Kidney (tissue), 14 donors: ENCODE data around the gene MS4A18. TPM values are rescaled to one million over a fixed set of nuclear protein-coding genes. Genes with fewer than 3 reads are reported as not detected.

ENCODE experiments used
- DNase-seq, 5 donors: peaks; one replicate each; pipeline ENCODE4 v3.0.0-alpha.2; 2013 to 2020
- FAIRE-seq: peaks from 2 replicates; lab custom pipeline; 2012; peaks lifted over from hg19 to GRCh38; lab: Jason Lieb, UNC
- H3K27ac ChIP-seq, 2 donors: one replicate each; pipeline ENCODE4 v1.7.0; 2013; ENCODE audit warnings: low read depth in 2 of 2, low read length in 2 of 2, inconsistent platforms in 1 of 2
- H3K27me3 ChIP-seq: one replicate; pipeline ENCODE4 v1.7.1; 2013; ENCODE audit warnings: low read length, inconsistent platforms; ENCODE audit not compliant: control insufficient read depth, insufficient read depth
- H3K36me3 ChIP-seq, 3 donors: one replicate each; pipeline versions ENCODE4 v1.7.0 to v1.7.1; 2013; ENCODE audit warnings: low read length in 3 of 3, control low read depth in 1 of 3, inconsistent platforms in 1 of 3; ENCODE audit not compliant: insufficient read depth in 3 of 3, control insufficient read depth in 2 of 3
- H3K4me1 ChIP-seq, 3 donors: one replicate each; pipeline versions ENCODE4 v1.7.0 to v1.7.1; 2013; ENCODE audit warnings: low read length in 3 of 3, inconsistent platforms in 1 of 3, low read depth in 1 of 3; ENCODE audit not compliant: control insufficient read depth in 2 of 3, insufficient read depth in 2 of 3
- H3K4me3 ChIP-seq, 3 donors: one replicate each; pipeline versions ENCODE4 v1.7.0 to v1.8.1; 2013; ENCODE audit warnings: low read length in 3 of 3, control low read depth in 1 of 3, inconsistent platforms in 1 of 3
- H3K9ac ChIP-seq, 3 donors: one replicate each; pipeline versions ENCODE4 v1.7.0 to v1.7.1; 2013; ENCODE audit warnings: low read length in 3 of 3, control low read depth in 1 of 3, inconsistent platforms in 1 of 3
- H3K9me3 ChIP-seq, 3 donors: one replicate each; pipeline versions ENCODE4 v1.7.0 to v1.7.1; 2013; ENCODE audit warnings: low read length in 3 of 3, control low read depth in 1 of 3, inconsistent platforms in 1 of 3; ENCODE audit not compliant: control insufficient read depth in 2 of 3, insufficient read depth in 1 of 3
- intact Hi-C: fragments of 100-400 bp; cut with DNase I; formaldehyde crosslinking; loops from one replicate; pipeline ENCODE4 v1.11.1; 2022
- polyA plus RNA-seq: library from polyadenylated mRNA; stranded (reverse); fragments of 350-450 nt; fragmentation: Illumina TruSeq; extraction: RNeasy Lipid Tissue Mini Kit (QIAGEN cat#74804); gene quantifications from one replicate; pipeline ENCODE4 v1.2.3, GENCODE V29; 2014; ENCODE audit warnings: low read depth, low replicate concordance; ENCODE audit not compliant: insufficient read depth
- total RNA-seq: library from RNA; stranded (reverse); fragmentation: NEBNext Ultra II Directional; extraction: Animal tissue kit (Norgen Biotek cat#: 25700); gene quantifications from one replicate; pipeline ENCODE4 v1.2.1, GENCODE V29; 2021
- TF ChIP-seq, protein P1 (sequence below): IDR thresholded peaks from 3 replicates; pipeline ENCODE4 v1.5.1; 2012; ENCODE audit warnings: mild to moderate bottlenecking, moderate library complexity, borderline replicate concordance; ENCODE audit not compliant: insufficient read depth; ENCODE audit errors: extremely low read depth
- donor health status: control.
- donor health status: control.
- donor health status: control.
- donor health status: control.
- donor health status: control.
- donor health status: DM: yes; HTN: yes; CAD: no.
- donor health status: Normal renal cell carcinoma (clear cell type).

Gene MS4A18
- total and polyA plus RNA-seq, 2 donors from 2014 or later: not detected

DNA sequence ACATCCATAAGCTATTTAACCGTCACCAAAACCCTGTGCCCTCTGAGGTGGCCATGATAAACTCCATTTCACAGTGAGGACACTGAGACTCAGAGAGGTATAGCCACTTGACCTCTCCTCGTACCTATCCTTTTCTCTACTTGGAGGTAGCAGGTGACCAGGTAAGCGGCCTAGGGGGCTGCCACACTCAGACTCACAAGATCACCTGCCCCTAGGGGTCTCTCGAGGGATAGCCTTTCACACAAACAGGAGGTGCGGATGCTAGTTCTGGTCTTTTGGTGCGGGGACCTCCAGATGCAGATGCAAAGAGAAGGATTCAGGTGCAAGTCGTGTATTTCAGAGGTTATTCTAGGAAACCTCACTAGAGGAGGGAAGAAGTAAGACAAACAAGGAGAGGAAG is 14.6 kb downstream of the MS4A18 start:
- H3K27ac ChIP-seq: no peak overlapping the region
- no peak for FAIRE-seq
- H3K27me3 ChIP-seq: no peaks in the 10 kb centered on the region
- peaks cover 0 to 14% (median 0%) of the 10 kb centered on the region in 3 donors for H3K9me3 ChIP-seq
- TF ChIP-seq, protein P1, sequence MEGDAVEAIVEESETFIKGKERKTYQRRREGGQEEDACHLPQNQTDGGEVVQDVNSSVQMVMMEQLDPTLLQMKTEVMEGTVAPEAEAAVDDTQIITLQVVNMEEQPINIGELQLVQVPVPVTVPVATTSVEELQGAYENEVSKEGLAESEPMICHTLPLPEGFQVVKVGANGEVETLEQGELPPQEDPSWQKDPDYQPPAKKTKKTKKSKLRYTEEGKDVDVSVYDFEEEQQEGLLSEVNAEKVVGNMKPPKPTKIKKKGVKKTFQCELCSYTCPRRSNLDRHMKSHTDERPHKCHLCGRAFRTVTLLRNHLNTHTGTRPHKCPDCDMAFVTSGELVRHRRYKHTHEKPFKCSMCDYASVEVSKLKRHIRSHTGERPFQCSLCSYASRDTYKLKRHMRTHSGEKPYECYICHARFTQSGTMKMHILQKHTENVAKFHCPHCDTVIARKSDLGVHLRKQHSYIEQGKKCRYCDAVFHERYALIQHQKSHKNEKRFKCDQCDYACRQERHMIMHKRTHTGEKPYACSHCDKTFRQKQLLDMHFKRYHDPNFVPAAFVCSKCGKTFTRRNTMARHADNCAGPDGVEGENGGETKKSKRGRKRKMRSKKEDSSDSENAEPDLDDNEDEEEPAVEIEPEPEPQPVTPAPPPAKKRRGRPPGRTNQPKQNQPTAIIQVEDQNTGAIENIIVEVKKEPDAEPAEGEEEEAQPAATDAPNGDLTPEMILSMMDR: no peak
- no peaks in the 10 kb centered on the region for H3K36me3 ChIP-seq
- no peak overlapping the region for H3K4me3 ChIP-seq
- intact Hi-C loops: no loop called here
- H3K9ac ChIP-seq: no peak overlapping the region
- no peaks in the 10 kb centered on the region for H3K4me1 ChIP-seq
- DNase-seq: no peak

DNA sequence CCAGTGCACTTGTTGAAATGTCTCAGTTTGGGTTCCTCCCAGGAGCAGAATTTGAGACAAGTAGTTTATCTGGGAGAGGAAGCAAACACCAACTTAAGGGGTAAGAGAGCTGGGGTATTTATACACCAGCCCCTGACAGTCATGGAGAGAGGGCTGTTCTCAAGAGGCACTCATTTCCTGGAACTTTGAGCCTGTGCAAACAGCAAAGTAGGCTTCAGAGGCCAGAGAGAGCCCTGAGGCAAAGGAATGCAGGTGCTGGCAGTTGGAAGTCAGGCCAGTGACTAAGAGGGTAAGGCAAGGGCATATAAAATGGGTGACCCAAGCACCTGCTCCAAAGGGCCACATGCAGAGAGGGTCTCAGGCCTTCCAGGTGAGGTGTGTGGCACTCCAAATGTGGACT is 16.1 kb downstream of the MS4A18 start:
- Histone ChIP-seq H3K27ac (no peak overlapping the region), H3K9me3 (peaks cover 0 to 16% (median 0%) of the 10 kb centered on the region in 3 donors), H3K4me1 (no peaks in the 10 kb centered on the region), H3K27me3 (no peaks in the 10 kb centered on the region), H3K36me3 (no peaks in the 10 kb centered on the region), H3K4me3 (no peak overlapping the region), H3K9ac (no peak overlapping the region)
- DNase-seq (no peak), FAIRE-seq (no peak)
- TF ChIP-seq, protein P1: no peak
- intact Hi-C loops: no loop called here

DNA sequence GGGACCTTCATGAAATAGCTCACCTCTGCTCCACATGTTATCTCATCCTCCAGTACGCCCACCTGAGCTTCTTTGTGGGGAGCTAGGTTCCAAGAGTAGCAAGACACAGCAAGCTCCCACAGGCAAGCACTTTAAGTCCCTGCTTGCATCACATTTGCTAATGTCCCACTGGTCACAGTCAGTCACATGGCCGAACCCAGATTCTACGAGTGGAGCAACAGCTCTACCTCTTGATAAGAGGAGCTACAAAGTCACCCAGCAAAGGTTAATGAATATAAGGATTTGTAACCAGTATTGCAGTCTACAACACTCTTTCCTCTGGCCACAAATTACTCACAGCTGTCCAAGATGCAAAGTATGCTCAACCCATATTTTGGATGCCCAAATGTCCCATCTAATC is 16.9 kb downstream of the MS4A18 start:
- DNase-seq (no peak), FAIRE-seq (no peak)
- H3K4me1 ChIP-seq: no peaks in the 10 kb centered on the region
- no peaks in the 10 kb centered on the region for H3K36me3 ChIP-seq
- TF ChIP-seq, protein P1: no peak
- H3K9ac ChIP-seq: no peak overlapping the region
- peaks cover 0 to 16% (median 0%) of the 10 kb centered on the region in 3 donors for H3K9me3 ChIP-seq
- H3K27me3 ChIP-seq: no peaks in the 10 kb centered on the region
- intact Hi-C loops: no loop called here
- no peak overlapping the region for H3K4me3 ChIP-seq
- no peak overlapping the region for H3K27ac ChIP-seq

DNA sequence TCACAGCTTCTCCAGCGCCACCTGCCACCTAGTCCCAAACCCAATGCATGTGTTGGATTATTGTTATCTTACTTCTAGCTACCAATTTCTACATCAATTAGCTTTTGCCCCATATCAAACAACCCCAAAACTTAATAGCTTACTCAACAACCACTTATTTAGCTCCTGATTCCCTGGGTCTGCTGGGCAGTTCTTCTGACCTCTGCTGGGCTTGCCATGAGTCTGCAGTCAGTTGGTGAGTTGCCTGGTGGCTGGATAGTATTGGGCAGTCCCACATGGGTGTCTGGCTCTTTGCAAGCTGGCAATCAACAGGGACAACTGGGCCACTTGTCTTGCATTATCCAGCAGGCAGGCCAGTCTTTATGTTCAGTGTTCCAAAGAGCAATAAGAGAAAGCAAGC is 18.5 kb downstream of the MS4A18 start:
- Histone ChIP-seq H3K4me3 (no peak overlapping the region), H3K36me3 (no peaks in the 10 kb centered on the region), H3K9me3 (peaks cover 0 to 16% (median 0%) of the 10 kb centered on the region in 3 donors), H3K27ac (no peak overlapping the region), H3K27me3 (no peaks in the 10 kb centered on the region), H3K4me1 (no peaks in the 10 kb centered on the region), H3K9ac (no peak overlapping the region)
- DNase-seq (no peak), FAIRE-seq (no peak)
- intact Hi-C loops: no loop called here
- TF ChIP-seq, protein P1: no peak
